ENCODE measurements around the gene EFCAB6.

The EFCAB6 gene

GRCh38 chr22:43847376-43848289, 35.5 kb upstream of the EFCAB6 start:
- no peak for TF ChIP-seq CTCF (IDR thresholded peaks at IDR 0.05; ENCODE audit: insufficient read depth, low read depth, low read length, missing control alignments)
- DNase-seq (ENCODE audit: low read depth), result no peak
- no peak overlapping the region for H3K4me3 ChIP-seq (ENCODE audit: low read depth, low read length)

GRCh38 chr22:43846966-43847365, 34.9 kb upstream of the EFCAB6 start:
- TF ChIP-seq CTCF (IDR thresholded peaks at IDR 0.05; ENCODE audit: insufficient read depth, low read depth, low read length, missing control alignments), result no peak
- DNase-seq (ENCODE audit: low read depth), result no peak

GRCh38 chr22:43845981-43846380, 33.9 kb upstream of the EFCAB6 start:
- DNase-seq (ENCODE audit: low read depth), result no peak
- no peak overlapping the region for H3K4me3 ChIP-seq (ENCODE audit: low read depth, low read length)
- no peak for TF ChIP-seq CTCF (IDR thresholded peaks at IDR 0.05; ENCODE audit: insufficient read depth, low read depth, low read length, missing control alignments)

More at GRCh38 chr22:43846966-43847365, 34.9 kb upstream of the EFCAB6 start:
- no peak overlapping the region for H3K4me3 ChIP-seq (ENCODE audit: low read depth, low read length)

- no peak for TF ChIP-seq CTCF (IDR thresholded peaks at IDR 0.05; ENCODE audit: insufficient read depth, low read depth, low read length, missing control alignments)
- no peak overlapping the region for H3K4me3 ChIP-seq (ENCODE audit: low read depth, low read length)
- no peak for DNase-seq (ENCODE audit: low read depth)
Observed at GRCh38 chr22:43844560-43845545, 32.7 kb upstream of the EFCAB6 start.

GRCh38 chr22:43843783-43844530, 31.9 kb upstream of the EFCAB6 start:
- no peak for DNase-seq (ENCODE audit: low read depth)
- TF ChIP-seq CTCF (IDR thresholded peaks at IDR 0.05; ENCODE audit: insufficient read depth, low read depth, low read length, missing control alignments), result no peak
- no peak overlapping the region for H3K4me3 ChIP-seq (ENCODE audit: low read depth, low read length)

- no peak for DNase-seq (ENCODE audit: low read depth)
- TF ChIP-seq CTCF (IDR thresholded peaks at IDR 0.05; ENCODE audit: insufficient read depth, low read depth, low read length, missing control alignments), result no peak
- no peak overlapping the region for H3K4me3 ChIP-seq (ENCODE audit: low read depth, low read length)
Observed at GRCh38 chr22:43841742-43842141, 29.6 kb upstream of the EFCAB6 start.
